Inferior parietal cortex (tissue), 1 donor: ENCODE results near the gene TRHDE.

Experiments used
- DNase-seq: peaks from one replicate; pipeline ENCODE4 v3.0.0-alpha.2; 2016; ENCODE audit errors: extremely low spot score

TRHDE gene

GRCh38 chr12:72318341-72318740 lies 46.2 kb downstream of the TRHDE start:
- no peak for DNase-seq

GRCh38 chr12:72323881-72324280 lies 51.7 kb downstream of the TRHDE start:
- no peak for DNase-seq

- DNase-seq = no peak
These were observed 58.1 kb downstream of the TRHDE start for GRCh38 chr12:72330301-72330700.

GRCh38 chr12:72330784-72331183 lies 58.6 kb downstream of the TRHDE start:
- DNase-seq = no peak

- no peak for DNase-seq
These were observed 65.2 kb downstream of the TRHDE start for GRCh38 chr12:72337382-72337781.

GRCh38 chr12:72337946-72338345 lies 65.8 kb downstream of the TRHDE start:
- DNase-seq = no peak

- no peak for DNase-seq
These were observed 66.3 kb downstream of the TRHDE start for GRCh38 chr12:72338437-72338836.

GRCh38 chr12:72346363-72346944 lies 74.3 kb downstream of the TRHDE start:
- DNase-seq = peak; percentile 94

GRCh38 chr12:72349491-72349890 lies 77.3 kb downstream of the TRHDE start:
- no peak for DNase-seq

GRCh38 chr12:72359416-72359815 lies 87.2 kb downstream of the TRHDE start:
- no peak for DNase-seq

GRCh38 chr12:72365151-72365550 lies 93.0 kb downstream of the TRHDE start:
- no peak for DNase-seq

GRCh38 chr12:72366255-72366654 lies 94.1 kb downstream of the TRHDE start:
- DNase-seq = no peak

GRCh38 chr12:72368298-72368697 lies 96.1 kb downstream of the TRHDE start:
- DNase-seq = no peak

GRCh38 chr12:72368719-72369422 lies 96.7 kb downstream of the TRHDE start:
- no peak for DNase-seq

- DNase-seq = no peak
These were observed 97.3 kb downstream of the TRHDE start for GRCh38 chr12:72369423-72369959.

- DNase-seq = no peak
These were observed 108.3 kb downstream of the TRHDE start for GRCh38 chr12:72380441-72380840.

GRCh38 chr12:72388322-72388721 lies 116.2 kb downstream of the TRHDE start:
- no peak for DNase-seq

- no peak for DNase-seq
These were observed 118.0 kb downstream of the TRHDE start for GRCh38 chr12:72390146-72390545.

GRCh38 chr12:72406111-72406510 lies 133.9 kb downstream of the TRHDE start:
- no peak for DNase-seq

- DNase-seq = no peak
These were observed 160.0 kb downstream of the TRHDE start for GRCh38 chr12:72432037-72432604.

GRCh38 chr12:72433298-72433697 lies 161.1 kb downstream of the TRHDE start:
- no peak for DNase-seq

GRCh38 chr12:72434999-72435398 lies 162.8 kb downstream of the TRHDE start:
- no peak for DNase-seq

- no peak for DNase-seq
These were observed 170.0 kb downstream of the TRHDE start for GRCh38 chr12:72442217-72442616.
